Glomerular visceral epithelial cell (primary cell): ENCODE results near the gene TMEM89.

ENCODE experiments used
- DNase-seq: peaks from one replicate; pipeline ENCODE4 v3.0.0-alpha.2; 2016; ENCODE audit errors: extremely low spot score

TMEM89 gene

GRCh38 chr3:48591436-48591835 lies 30.1 kb downstream of the TMEM89 start:
- no peak for DNase-seq

GRCh38 chr3:48588230-48588629 lies 33.3 kb downstream of the TMEM89 start:
- no peak for DNase-seq

GRCh38 chr3:48587686-48588085 lies 33.9 kb downstream of the TMEM89 start:
- DNase-seq = no peak

- DNase-seq = no peak
Measured at GRCh38 chr3:48585411-48585810, 36.2 kb downstream of the TMEM89 start.

- no peak for DNase-seq
Measured at GRCh38 chr3:48584836-48585235, 36.7 kb downstream of the TMEM89 start.

GRCh38 chr3:48581621-48582481 lies 39.7 kb downstream of the TMEM89 start:
- no peak for DNase-seq

GRCh38 chr3:48576647-48577046 lies 44.9 kb downstream of the TMEM89 start:
- no peak for DNase-seq

GRCh38 chr3:48575366-48575765 lies 46.2 kb downstream of the TMEM89 start:
- DNase-seq = no peak

- DNase-seq = no peak
Measured at GRCh38 chr3:48573973-48574585, 47.5 kb downstream of the TMEM89 start.

GRCh38 chr3:48572517-48572916 lies 49.1 kb downstream of the TMEM89 start:
- no peak for DNase-seq

GRCh38 chr3:48571938-48572337 lies 49.6 kb downstream of the TMEM89 start:
- no peak for DNase-seq
